Kidney (tissue), 14 donors: Measurements from ENCODE around the gene TMEM217. TPM values are rescaled to one million over a fixed set of nuclear protein-coding genes. Genes with fewer than 3 reads are reported as not detected.

Source experiments
- DNase-seq, 5 donors: peaks; one replicate each; pipeline ENCODE4 v3.0.0-alpha.2; 2013 to 2020
- FAIRE-seq: peaks from 2 replicates; lab custom pipeline; 2012; peaks lifted over from hg19 to GRCh38; lab: Jason Lieb, UNC
- H3K27ac ChIP-seq, 2 donors: one replicate each; pipeline ENCODE4 v1.7.0; 2013; ENCODE audit warnings: low read depth in 2 of 2, low read length in 2 of 2, inconsistent platforms in 1 of 2
- H3K27me3 ChIP-seq: one replicate; pipeline ENCODE4 v1.7.1; 2013; ENCODE audit warnings: low read length, inconsistent platforms; ENCODE audit not compliant: control insufficient read depth, insufficient read depth
- H3K36me3 ChIP-seq, 3 donors: one replicate each; pipeline versions ENCODE4 v1.7.0 to v1.7.1; 2013; ENCODE audit warnings: low read length in 3 of 3, control low read depth in 1 of 3, inconsistent platforms in 1 of 3; ENCODE audit not compliant: insufficient read depth in 3 of 3, control insufficient read depth in 2 of 3
- H3K4me1 ChIP-seq, 3 donors: one replicate each; pipeline versions ENCODE4 v1.7.0 to v1.7.1; 2013; ENCODE audit warnings: low read length in 3 of 3, inconsistent platforms in 1 of 3, low read depth in 1 of 3; ENCODE audit not compliant: control insufficient read depth in 2 of 3, insufficient read depth in 2 of 3
- H3K4me3 ChIP-seq, 3 donors: one replicate each; pipeline versions ENCODE4 v1.7.0 to v1.8.1; 2013; ENCODE audit warnings: low read length in 3 of 3, control low read depth in 1 of 3, inconsistent platforms in 1 of 3
- H3K9ac ChIP-seq, 3 donors: one replicate each; pipeline versions ENCODE4 v1.7.0 to v1.7.1; 2013; ENCODE audit warnings: low read length in 3 of 3, control low read depth in 1 of 3, inconsistent platforms in 1 of 3
- H3K9me3 ChIP-seq, 3 donors: one replicate each; pipeline versions ENCODE4 v1.7.0 to v1.7.1; 2013; ENCODE audit warnings: low read length in 3 of 3, control low read depth in 1 of 3, inconsistent platforms in 1 of 3; ENCODE audit not compliant: control insufficient read depth in 2 of 3, insufficient read depth in 1 of 3
- intact Hi-C: fragments of 100-400 bp; cut with DNase I; formaldehyde crosslinking; loops from one replicate; pipeline ENCODE4 v1.11.1; 2022
- polyA plus RNA-seq: library from polyadenylated mRNA; stranded (reverse); fragments of 350-450 nt; fragmentation: Illumina TruSeq; extraction: RNeasy Lipid Tissue Mini Kit (QIAGEN cat#74804); gene quantifications from one replicate; pipeline ENCODE4 v1.2.3, GENCODE V29; 2014; ENCODE audit warnings: low read depth, low replicate concordance; ENCODE audit not compliant: insufficient read depth
- total RNA-seq: library from RNA; stranded (reverse); fragmentation: NEBNext Ultra II Directional; extraction: Animal tissue kit (Norgen Biotek cat#: 25700); gene quantifications from one replicate; pipeline ENCODE4 v1.2.1, GENCODE V29; 2021
- TF ChIP-seq, protein P1 (sequence below): IDR thresholded peaks from 3 replicates; pipeline ENCODE4 v1.5.1; 2012; ENCODE audit warnings: mild to moderate bottlenecking, moderate library complexity, borderline replicate concordance; ENCODE audit not compliant: insufficient read depth; ENCODE audit errors: extremely low read depth
- donor health status: control.
- donor health status: control.
- donor health status: control.
- donor health status: control.
- donor health status: control.
- donor health status: DM: yes; HTN: yes; CAD: no.
- donor health status: Normal renal cell carcinoma (clear cell type).

The TMEM217 gene
- total and polyA plus RNA-seq, 2 donors from 2014 or later = 0.67 to 0.72 TPM

DNA sequence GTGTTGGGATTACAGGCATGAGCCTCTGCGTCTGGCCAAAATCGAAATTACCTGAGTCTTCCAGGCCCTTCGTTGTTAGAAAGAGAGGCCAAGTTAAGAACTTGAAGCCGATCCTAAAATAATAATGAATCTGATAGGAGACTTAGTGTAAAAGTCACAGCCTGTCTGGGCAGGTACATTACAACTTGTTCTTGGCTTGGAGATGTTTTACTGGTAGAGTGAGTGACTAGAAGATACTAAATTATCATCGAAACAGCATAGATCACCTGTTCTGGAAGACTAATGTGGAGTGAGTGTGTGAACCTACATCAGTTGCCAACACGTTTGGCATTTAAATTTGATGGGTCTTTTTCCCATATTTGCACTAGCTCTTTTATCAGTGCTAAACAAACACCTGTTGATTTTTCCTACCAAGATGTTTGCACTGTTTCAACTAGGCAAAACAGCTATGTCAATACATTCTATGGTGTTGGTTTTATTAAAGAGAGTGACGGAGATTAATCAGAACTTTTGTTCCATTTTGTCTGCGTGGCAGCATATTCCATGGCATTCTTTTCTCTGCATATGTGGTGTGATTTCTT is 4.6 kb upstream of the TMEM217 start:
- Histone ChIP-seq H3K36me3 (no peaks in the 10 kb centered on the region), H3K9me3 (no peaks in the 10 kb centered on the region), H3K9ac (no peak overlapping the region), H3K4me3 (no peak overlapping the region), H3K27ac (no peak overlapping the region), H3K27me3 (no peaks in the 10 kb centered on the region), H3K4me1 (peaks cover 0 to 10% (median 5%) of the 10 kb centered on the region in 3 donors)
- intact Hi-C loops = no loop called here
- no peak for DNase-seq
- no peak for FAIRE-seq
- TF ChIP-seq, protein P1, sequence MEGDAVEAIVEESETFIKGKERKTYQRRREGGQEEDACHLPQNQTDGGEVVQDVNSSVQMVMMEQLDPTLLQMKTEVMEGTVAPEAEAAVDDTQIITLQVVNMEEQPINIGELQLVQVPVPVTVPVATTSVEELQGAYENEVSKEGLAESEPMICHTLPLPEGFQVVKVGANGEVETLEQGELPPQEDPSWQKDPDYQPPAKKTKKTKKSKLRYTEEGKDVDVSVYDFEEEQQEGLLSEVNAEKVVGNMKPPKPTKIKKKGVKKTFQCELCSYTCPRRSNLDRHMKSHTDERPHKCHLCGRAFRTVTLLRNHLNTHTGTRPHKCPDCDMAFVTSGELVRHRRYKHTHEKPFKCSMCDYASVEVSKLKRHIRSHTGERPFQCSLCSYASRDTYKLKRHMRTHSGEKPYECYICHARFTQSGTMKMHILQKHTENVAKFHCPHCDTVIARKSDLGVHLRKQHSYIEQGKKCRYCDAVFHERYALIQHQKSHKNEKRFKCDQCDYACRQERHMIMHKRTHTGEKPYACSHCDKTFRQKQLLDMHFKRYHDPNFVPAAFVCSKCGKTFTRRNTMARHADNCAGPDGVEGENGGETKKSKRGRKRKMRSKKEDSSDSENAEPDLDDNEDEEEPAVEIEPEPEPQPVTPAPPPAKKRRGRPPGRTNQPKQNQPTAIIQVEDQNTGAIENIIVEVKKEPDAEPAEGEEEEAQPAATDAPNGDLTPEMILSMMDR = no peak

DNA sequence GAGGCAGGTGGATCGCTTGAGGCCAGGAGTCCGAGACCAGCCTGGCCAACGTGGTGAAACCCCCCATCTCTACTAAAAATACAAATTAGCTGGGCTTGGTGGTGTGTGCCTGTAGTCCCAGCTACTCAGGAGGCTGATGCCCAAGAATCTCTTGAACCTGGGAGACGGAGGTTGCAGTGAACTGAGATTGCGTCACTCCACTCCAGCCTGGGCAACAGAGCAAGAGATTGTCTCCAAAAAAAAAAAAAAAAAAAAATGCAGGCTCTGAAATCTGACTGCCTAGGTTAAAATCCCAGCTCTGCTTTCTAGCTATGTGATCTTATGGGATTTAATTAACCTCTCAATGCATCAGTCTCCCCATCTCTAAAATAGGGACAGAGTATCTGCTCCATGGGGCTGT is 3.3 kb upstream of the TMEM217 start:
- Histone ChIP-seq H3K9me3 (no peaks in the 10 kb centered on the region), H3K4me3 (no peak overlapping the region), H3K27ac (no peak overlapping the region), H3K36me3 (no peaks in the 10 kb centered on the region), H3K9ac (no peak overlapping the region), H3K27me3 (no peaks in the 10 kb centered on the region), H3K4me1 (peaks cover 0 to 16% (median 5%) of the 10 kb centered on the region in 3 donors)
- no peak for FAIRE-seq
- intact Hi-C loops = no loop called here
- no peak for DNase-seq
- TF ChIP-seq, protein P1 = no peak

DNA sequence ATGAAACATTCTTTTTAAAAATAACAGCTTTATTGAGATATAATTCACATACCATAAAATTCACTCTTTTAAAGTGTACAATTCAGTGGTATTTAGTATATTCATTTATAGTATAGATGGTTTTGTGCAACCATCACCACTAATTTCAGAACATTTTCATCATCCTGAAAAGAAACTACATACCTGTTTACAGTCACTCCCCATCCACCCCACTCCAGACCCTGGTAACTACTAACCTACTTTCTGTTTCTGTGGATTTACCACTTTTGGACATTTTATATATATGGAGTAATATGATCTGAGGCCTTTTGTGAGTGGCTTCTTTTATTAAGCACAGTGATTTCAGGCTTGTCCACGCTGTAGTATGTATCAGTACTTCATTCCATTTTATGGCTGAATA is 2.5 kb upstream of the TMEM217 start:
- intact Hi-C loops = no loop called here
- Histone ChIP-seq H3K9ac (no peak overlapping the region), H3K9me3 (no peaks in the 10 kb centered on the region), H3K36me3 (no peaks in the 10 kb centered on the region), H3K4me1 (peaks cover 0 to 16% (median 5%) of the 10 kb centered on the region in 3 donors), H3K4me3 (no peak overlapping the region), H3K27ac (no peak overlapping the region), H3K27me3 (no peaks in the 10 kb centered on the region)
- FAIRE-seq (no peak), DNase-seq (no peak)
- TF ChIP-seq, protein P1 = no peak

DNA sequence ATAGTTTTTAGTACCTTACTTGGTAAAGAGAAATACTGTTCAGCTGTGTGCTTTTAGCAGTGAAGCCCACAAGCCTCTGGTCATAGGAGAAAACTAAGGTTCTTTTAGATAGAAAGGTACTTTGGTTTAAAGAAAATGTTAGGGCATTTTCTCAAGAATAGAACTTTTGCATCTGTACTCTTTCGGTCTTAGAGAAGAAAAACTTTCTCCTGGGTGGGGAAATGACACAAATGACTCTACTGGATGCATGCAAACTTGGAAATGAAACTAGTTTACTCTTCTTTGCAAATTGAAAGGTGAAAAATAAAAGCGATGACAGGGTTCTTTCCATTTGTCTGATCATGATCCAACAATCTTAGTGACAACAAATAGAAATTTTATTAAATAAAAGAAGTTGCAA is 2.1 kb upstream of the TMEM217 start:
- H3K4me3 ChIP-seq = no peak overlapping the region
- H3K9ac ChIP-seq = no peak overlapping the region
- no peak overlapping the region for H3K27ac ChIP-seq
- no peaks in the 10 kb centered on the region for H3K36me3 ChIP-seq
- intact Hi-C loops = no loop called here
- FAIRE-seq (peak; percentile 60), DNase-seq (no peak)
- H3K4me1 ChIP-seq = peaks cover 0 to 16% (median 5%) of the 10 kb centered on the region in 3 donors
- no peaks in the 10 kb centered on the region for H3K27me3 ChIP-seq
- H3K9me3 ChIP-seq = no peaks in the 10 kb centered on the region
- TF ChIP-seq, protein P1 = no peak
